Neural cell (in vitro differentiated cells): Measurements from ENCODE around the gene PDE10A. TPM values are rescaled to one million over a fixed set of nuclear protein-coding genes. Genes with fewer than 3 reads are reported as not detected.

Experiments used
- H2AFZ ChIP-seq: fragments of 200-600, 300-800 bp; sonication (generic), shearing (Covaris generic); 2 replicates; pipeline ENCODE4 v1.6.0; 2014; ENCODE audit warnings: low read depth, mild to moderate bottlenecking, antibody characterized with exemption, low read length, moderate library complexity
- H3F3A ChIP-seq: fragments of 200-600 bp; shearing (Covaris generic); 2 replicates; pipeline ENCODE4 v1.6.1; 2016; ENCODE audit warnings: mild to moderate bottlenecking, moderate library complexity, mixed read lengths, antibody characterized with exemption, low read length; ENCODE audit not compliant: insufficient read depth, poor library complexity, severe bottlenecking
- H3K27ac ChIP-seq: fragments of 200-600, 300-800 bp; sonication (generic), shearing (Covaris generic); 2 replicates; pipeline ENCODE4 v1.5.1; 2014; ENCODE audit warnings: mild to moderate bottlenecking, low read length, moderate library complexity
- H3K27me3 ChIP-seq: fragments of 300-800, 200-600 bp; sonication (generic), shearing (Covaris generic); 2 replicates; pipeline ENCODE4 v1.6.0; 2014; ENCODE audit warnings: mild to moderate bottlenecking, low read depth, low read length, moderate library complexity; ENCODE audit not compliant: insufficient read depth
- H3K36me3 ChIP-seq: fragments of 300-800, 200-600 bp; sonication (generic), shearing (Covaris generic); 2 replicates; pipeline ENCODE4 v1.5.1; 2014; ENCODE audit warnings: mild to moderate bottlenecking, antibody characterized with exemption, low read length, moderate library complexity; ENCODE audit not compliant: insufficient read depth
- H3K4me2 ChIP-seq: fragments of 300-800, 200-600 bp; sonication (generic), shearing (Covaris generic); 2 replicates; pipeline ENCODE4 v1.6.0; 2014; ENCODE audit warnings: mild to moderate bottlenecking, low read length
- H3K4me3 ChIP-seq: fragments of 300-800, 200-600 bp; sonication (generic), shearing (Covaris generic); 2 replicates; pipeline ENCODE4 v1.5.1; 2014; ENCODE audit warnings: mild to moderate bottlenecking, low read length, moderate library complexity
- H3K79me2 ChIP-seq: fragments of 200-600 bp; shearing (Covaris generic); replicated peaks from 2 replicates; pipeline ENCODE4 v1.6.0; 2014; ENCODE audit warnings: mild to moderate bottlenecking, low read length, moderate library complexity; ENCODE audit not compliant: insufficient read depth
- H3K9ac ChIP-seq: fragments of 300-800, 200-600 bp; sonication (generic), shearing (Covaris generic); 2 replicates; pipeline ENCODE4 v1.6.1; 2016; ENCODE audit warnings: mild to moderate bottlenecking, low read length, mixed read lengths
- H3K9me2 ChIP-seq: fragments of 200-600 bp; shearing (Covaris generic); 2 replicates; pipeline ENCODE4 v1.6.1; 2016; ENCODE audit warnings: mild to moderate bottlenecking, low read length, mixed read lengths; ENCODE audit not compliant: insufficient read depth
- H3K9me3 ChIP-seq: fragments of 200-600, 300-800 bp; sonication (generic), shearing (Covaris generic); 2 replicates; pipeline ENCODE4 v1.6.1; 2016; ENCODE audit warnings: mild to moderate bottlenecking, mixed run types, low read length, moderate library complexity, mixed read lengths
- H4K20me1 ChIP-seq: fragments of 200-600 bp; shearing (Covaris generic); 2 replicates; pipeline ENCODE4 v1.6.1; 2016; ENCODE audit warnings: mild to moderate bottlenecking, mixed run types; ENCODE audit not compliant: insufficient read depth
- CTCF ChIP-seq: fragments of 450-650 bp; IDR thresholded peaks from 2 replicates; pipeline ENCODE4 v1.5.1; 2014; ENCODE audit warnings: antibody characterized with exemption, mild to moderate bottlenecking, moderate library complexity; ENCODE audit not compliant: poor library complexity, severe bottlenecking
- EP300 ChIP-seq: fragments of 450-650 bp; conservative IDR thresholded peaks from 2 replicates; pipeline ENCODE4 v1.6.1; 2014; ENCODE audit warnings: antibody characterized with exemption, mild to moderate bottlenecking, moderate library complexity; ENCODE audit not compliant: poor library complexity, severe bottlenecking
- EZH2 ChIP-seq: fragments of 200-600, 300-800 bp; shearing (Covaris generic), sonication (generic); IDR thresholded peaks from 2 replicates; pipeline ENCODE4 v1.6.1; 2014; ENCODE audit warnings: antibody characterized with exemption, low read length, borderline replicate concordance, mild to moderate bottlenecking; ENCODE audit not compliant: insufficient read depth, poor library complexity, severe bottlenecking
- MXI1 ChIP-seq: fragments of 450-650 bp; conservative IDR thresholded peaks from 2 replicates; pipeline ENCODE4 v1.6.1; 2014; ENCODE audit warnings: antibody characterized with exemption, mild to moderate bottlenecking; ENCODE audit not compliant: poor library complexity, severe bottlenecking
- POLR2AphosphoS5 ChIP-seq: IDR thresholded peaks from 2 replicates; pipeline ENCODE4 v1.6.1; 2012
- RAD21 ChIP-seq: fragments of 450-650 bp; conservative IDR thresholded peaks from 2 replicates; pipeline ENCODE4 v1.6.1; 2014; ENCODE audit warnings: antibody characterized with exemption, mild to moderate bottlenecking, moderate library complexity
- REST ChIP-seq: IDR thresholded peaks from 2 replicates; pipeline ENCODE4 v1.6.1; 2012; ENCODE audit warnings: borderline replicate concordance
- SMC3 ChIP-seq: fragments of 450-650 bp; conservative IDR thresholded peaks from 2 replicates; pipeline ENCODE4 v1.6.1; 2014; ENCODE audit warnings: antibody characterized with exemption, mild to moderate bottlenecking, moderate library complexity; ENCODE audit not compliant: poor library complexity
- TAF1 ChIP-seq: IDR thresholded peaks from 2 replicates; pipeline ENCODE4 v1.6.1; 2012; ENCODE audit warnings: low read depth
- polyA plus RNA-seq: library from polyadenylated mRNA; depleted of rRNA; stranded (reverse); fragments of >200 nt; gene quantifications from 2 replicates; pipeline ENCODE4 v1.2.3, GENCODE V29; 2014

The PDE10A gene
- polyA plus RNA-seq, 1 donor from 2014 or later = 52.4 TPM

GRCh38 chr6:165552248-165552736 is 110.7 kb downstream of the PDE10A start:
- H3K27ac ChIP-seq = no peak overlapping the region
- no peaks in the 10 kb centered on the region for H3K27me3 ChIP-seq
- no peak overlapping the region for H3K9ac ChIP-seq
- no peak overlapping the region for H3K4me2 ChIP-seq
- H2AFZ ChIP-seq = no peak overlapping the region
- H3K9me3 ChIP-seq = no peaks in the 10 kb centered on the region
- H3K4me3 ChIP-seq = no peak overlapping the region
- no peaks in the 10 kb centered on the region for H3K9me2 ChIP-seq
- H4K20me1 ChIP-seq = no peaks in the 10 kb centered on the region
- H3K36me3 ChIP-seq = no peaks in the 10 kb centered on the region
- TF ChIP-seq EP300 = no peak
- no peak for TF ChIP-seq MXI1
- TF ChIP-seq POLR2AphosphoS5 = no peak
- H3F3A ChIP-seq = no peaks in the 10 kb centered on the region
- H3K79me2 ChIP-seq = peaks cover 35% of the 10 kb centered on the region

GRCh38 chr6:165551828-165552227 is 111.2 kb downstream of the PDE10A start:
- Histone ChIP-seq H3K4me3 (no peak overlapping the region), H3K79me2 (peaks cover 32% of the 10 kb centered on the region), H3K4me2 (no peak overlapping the region), H3F3A (no peaks in the 10 kb centered on the region), H3K27me3 (no peaks in the 10 kb centered on the region), H3K9me2 (no peaks in the 10 kb centered on the region), H3K9ac (no peak overlapping the region), H3K27ac (no peak overlapping the region), H3K9me3 (no peaks in the 10 kb centered on the region), H2AFZ (no peak overlapping the region), H4K20me1 (no peaks in the 10 kb centered on the region), H3K36me3 (no peaks in the 10 kb centered on the region)
- no peak for TF ChIP-seq RAD21
- no peak for TF ChIP-seq EP300
- no peak for TF ChIP-seq REST
- no peak for TF ChIP-seq EZH2
- no peak for TF ChIP-seq TAF1
- TF ChIP-seq MXI1 = no peak
- no peak for TF ChIP-seq POLR2AphosphoS5
- TF ChIP-seq CTCF = no peak
- TF ChIP-seq SMC3 = no peak
